HuH-7.5 (cell line): Measurements from ENCODE around the gene GFM1.

Source experiments
- DNase-seq: peaks from one replicate; pipeline ENCODE4 v3.0.0; 2011; ENCODE audit warnings: low spot score

The GFM1 gene

GRCh38 chr3:158644345-158644908 is at the start of gene GFM1:
GFM1 (plus strand) TSS chr3:158644527; CDS start chr3:158644635, 108 bp downstream.
- peak; percentile 56 for DNase-seq

GRCh38 chr3:158600787-158601186 is 43.5 kb upstream of the GFM1 start:
- DNase-seq: no peak

GRCh38 chr3:158602227-158602626 is 42.1 kb upstream of the GFM1 start:
- DNase-seq: no peak

GRCh38 chr3:158617982-158618875 is 26.1 kb upstream of the GFM1 start:
- no peak for DNase-seq

- DNase-seq: no peak
These were observed 18.4 kb upstream of the GFM1 start for GRCh38 chr3:158625881-158626280.

- DNase-seq: no peak
These were observed 12.3 kb upstream of the GFM1 start for GRCh38 chr3:158631981-158632380.

- no peak for DNase-seq
These were observed 3.7 kb upstream of the GFM1 start for GRCh38 chr3:158640646-158641045.

GRCh38 chr3:158642005-158642404 is 2.3 kb upstream of the GFM1 start:
- no peak for DNase-seq

GRCh38 chr3:158642474-158643210 is 1.7 kb upstream of the GFM1 start:
- no peak for DNase-seq

- DNase-seq: no peak
These were observed 5.5 kb downstream of the GFM1 start for GRCh38 chr3:158649791-158650190.

GRCh38 chr3:158651192-158651591 is 6.9 kb downstream of the GFM1 start:
- DNase-seq: no peak

GRCh38 chr3:158652463-158652862 is 8.1 kb downstream of the GFM1 start:
- peak; percentile 17 for DNase-seq

GRCh38 chr3:158658889-158659288 is 14.6 kb downstream of the GFM1 start:
- DNase-seq: no peak

GRCh38 chr3:158659454-158660237 is 15.3 kb downstream of the GFM1 start:
- peak; percentile 27 for DNase-seq

GRCh38 chr3:158660711-158661110 is 16.4 kb downstream of the GFM1 start:
- no peak for DNase-seq

GRCh38 chr3:158663246-158663645 is 18.9 kb downstream of the GFM1 start:
- no peak for DNase-seq

GRCh38 chr3:158663832-158664231 is 19.5 kb downstream of the GFM1 start:
- DNase-seq: no peak

GRCh38 chr3:158666416-158666815 is 22.1 kb downstream of the GFM1 start:
- no peak for DNase-seq

GRCh38 chr3:158668506-158668905 is 24.2 kb downstream of the GFM1 start:
- DNase-seq: no peak

GRCh38 chr3:158671821-158672214 is 27.5 kb downstream of the GFM1 start:
- DNase-seq: no peak

- peak; percentile 38 for DNase-seq
These were observed 28.2 kb downstream of the GFM1 start, which contains the start of gene LXN for GRCh38 chr3:158672215-158673176. LXN (minus strand) TSS chr3:158672648; CDS start chr3:158672478, 170 bp downstream.
